ENCODE results near the gene MRPL27.
"Not testable (repeated sequence)": the region's sequence is repeated elsewhere in the genome, so short reads cannot be mapped to it uniquely, and the experiment has no call there.

MRPL27 gene

GRCh38 chr17:50337956-50338355 lies 35.0 kb downstream of the MRPL27 start:
- no peaks in the 10 kb centered on the region for H3K36me3 ChIP-seq (ENCODE audit: control insufficient read depth in 1 of 2, insufficient read depth in 2 of 2, low read length in 2 of 2)
- no peak overlapping the region for H3K4me3 ChIP-seq (ENCODE audit: low read depth in 1 of 2, low read length in 2 of 2)
- H3K27ac ChIP-seq (ENCODE audit: low read length) = no peak overlapping the region
- H3K27me3 ChIP-seq (ENCODE audit: low read depth, low read length) = no peaks in the 10 kb centered on the region
- peaks cover 0 to 5% of the 10 kb centered on the region in 2 donors for H3K9me3 ChIP-seq (ENCODE audit: control insufficient read depth in 1 of 2, low read length in 2 of 2)
- no peaks in the 10 kb centered on the region for H3K4me1 ChIP-seq (ENCODE audit: control insufficient read depth in 1 of 2, insufficient read depth in 2 of 2, low read length in 2 of 2)

- H3K27ac ChIP-seq (ENCODE audit: low read length); H3K36me3 ChIP-seq (ENCODE audit: control insufficient read depth in 1 of 2, insufficient read depth in 2 of 2, low read length in 2 of 2); H3K27me3 ChIP-seq (ENCODE audit: low read depth, low read length); H3K9me3 ChIP-seq (ENCODE audit: control insufficient read depth in 1 of 2, low read length in 2 of 2); H3K4me3 ChIP-seq (ENCODE audit: low read depth in 1 of 2, low read length in 2 of 2); H3K4me1 ChIP-seq (ENCODE audit: control insufficient read depth in 1 of 2, insufficient read depth in 2 of 2, low read length in 2 of 2): not testable (repeated sequence)
Observed at GRCh38 chr17:50333291-50334057, 39.5 kb downstream of the MRPL27 start.

GRCh38 chr17:50332196-50332595 lies 40.8 kb downstream of the MRPL27 start:
- Histone ChIP-seq H3K9me3 (ENCODE audit: control insufficient read depth in 1 of 2, low read length in 2 of 2) (no peaks in the 10 kb centered on the region), H3K36me3 (ENCODE audit: control insufficient read depth in 1 of 2, insufficient read depth in 2 of 2, low read length in 2 of 2) (no peaks in the 10 kb centered on the region), H3K27me3 (ENCODE audit: low read depth, low read length) (no peaks in the 10 kb centered on the region), H3K4me1 (ENCODE audit: control insufficient read depth in 1 of 2, insufficient read depth in 2 of 2, low read length in 2 of 2) (no peaks in the 10 kb centered on the region), H3K27ac (ENCODE audit: low read length) (no peak overlapping the region), H3K4me3 (ENCODE audit: low read depth in 1 of 2, low read length in 2 of 2) (no peak overlapping the region)

GRCh38 chr17:50331085-50331791 lies 41.7 kb downstream of the MRPL27 start:
- H3K4me1 ChIP-seq (ENCODE audit: control insufficient read depth in 1 of 2, insufficient read depth in 2 of 2, low read length in 2 of 2) = no peaks in the 10 kb centered on the region
- no peaks in the 10 kb centered on the region for H3K9me3 ChIP-seq (ENCODE audit: control insufficient read depth in 1 of 2, low read length in 2 of 2)
- no peaks in the 10 kb centered on the region for H3K27me3 ChIP-seq (ENCODE audit: low read depth, low read length)
- H3K27ac ChIP-seq (ENCODE audit: low read length) = no peak overlapping the region
- H3K36me3 ChIP-seq (ENCODE audit: control insufficient read depth in 1 of 2, insufficient read depth in 2 of 2, low read length in 2 of 2) = no peaks in the 10 kb centered on the region
- H3K4me3 ChIP-seq (ENCODE audit: low read depth in 1 of 2, low read length in 2 of 2) = no peak overlapping the region

- Histone ChIP-seq H3K36me3 (ENCODE audit: control insufficient read depth in 1 of 2, insufficient read depth in 2 of 2, low read length in 2 of 2) (no peaks in the 10 kb centered on the region), H3K9me3 (ENCODE audit: control insufficient read depth in 1 of 2, low read length in 2 of 2) (no peaks in the 10 kb centered on the region), H3K27ac (ENCODE audit: low read length) (no peak overlapping the region), H3K4me1 (ENCODE audit: control insufficient read depth in 1 of 2, insufficient read depth in 2 of 2, low read length in 2 of 2) (no peaks in the 10 kb centered on the region), H3K27me3 (ENCODE audit: low read depth, low read length) (no peaks in the 10 kb centered on the region), H3K4me3 (ENCODE audit: low read depth in 1 of 2, low read length in 2 of 2) (no peak overlapping the region)
Observed at GRCh38 chr17:50330151-50330775, 42.7 kb downstream of the MRPL27 start.

GRCh38 chr17:50329716-50330115 lies 43.3 kb downstream of the MRPL27 start:
- Histone ChIP-seq H3K4me3 (ENCODE audit: low read depth in 1 of 2, low read length in 2 of 2) (no peak overlapping the region), H3K4me1 (ENCODE audit: control insufficient read depth in 1 of 2, insufficient read depth in 2 of 2, low read length in 2 of 2) (no peaks in the 10 kb centered on the region), H3K9me3 (ENCODE audit: control insufficient read depth in 1 of 2, low read length in 2 of 2) (no peaks in the 10 kb centered on the region)

GRCh38 chr17:50328363-50329325 lies 44.3 kb downstream of the MRPL27 start:
- Histone ChIP-seq H3K27ac (ENCODE audit: low read length) (no peak overlapping the region), H3K36me3 (ENCODE audit: control insufficient read depth in 1 of 2, insufficient read depth in 2 of 2, low read length in 2 of 2) (no peaks in the 10 kb centered on the region), H3K9me3 (ENCODE audit: control insufficient read depth in 1 of 2, low read length in 2 of 2) (no peaks in the 10 kb centered on the region), H3K27me3 (ENCODE audit: low read depth, low read length) (no peaks in the 10 kb centered on the region), H3K4me1 (ENCODE audit: control insufficient read depth in 1 of 2, insufficient read depth in 2 of 2, low read length in 2 of 2) (no peaks in the 10 kb centered on the region), H3K4me3 (ENCODE audit: low read depth in 1 of 2, low read length in 2 of 2) (no peak overlapping the region)

More at GRCh38 chr17:50329716-50330115, 43.3 kb downstream of the MRPL27 start:
- Histone ChIP-seq H3K27me3 (ENCODE audit: low read depth, low read length) (no peaks in the 10 kb centered on the region), H3K27ac (ENCODE audit: low read length) (no peak overlapping the region), H3K36me3 (ENCODE audit: control insufficient read depth in 1 of 2, insufficient read depth in 2 of 2, low read length in 2 of 2) (no peaks in the 10 kb centered on the region)

- H3K4me3 ChIP-seq (ENCODE audit: low read depth in 1 of 2, low read length in 2 of 2) = no peak overlapping the region
- H3K9me3 ChIP-seq (ENCODE audit: control insufficient read depth in 1 of 2, low read length in 2 of 2) = no peaks in the 10 kb centered on the region
- no peaks in the 10 kb centered on the region for H3K27me3 ChIP-seq (ENCODE audit: low read depth, low read length)
- H3K27ac ChIP-seq (ENCODE audit: low read length) = no peak overlapping the region
- no peaks in the 10 kb centered on the region for H3K36me3 ChIP-seq (ENCODE audit: control insufficient read depth in 1 of 2, insufficient read depth in 2 of 2, low read length in 2 of 2)
- H3K4me1 ChIP-seq (ENCODE audit: control insufficient read depth in 1 of 2, insufficient read depth in 2 of 2, low read length in 2 of 2) = no peaks in the 10 kb centered on the region
Observed at GRCh38 chr17:50326831-50327364, 46.1 kb downstream of the MRPL27 start.

GRCh38 chr17:50325906-50326305 lies 47.1 kb downstream of the MRPL27 start:
- no peak overlapping the region for H3K4me3 ChIP-seq (ENCODE audit: low read depth in 1 of 2, low read length in 2 of 2)
- H3K9me3 ChIP-seq (ENCODE audit: control insufficient read depth in 1 of 2, low read length in 2 of 2) = no peaks in the 10 kb centered on the region
- H3K36me3 ChIP-seq (ENCODE audit: control insufficient read depth in 1 of 2, insufficient read depth in 2 of 2, low read length in 2 of 2) = no peaks in the 10 kb centered on the region
- H3K4me1 ChIP-seq (ENCODE audit: control insufficient read depth in 1 of 2, insufficient read depth in 2 of 2, low read length in 2 of 2) = no peaks in the 10 kb centered on the region
- no peaks in the 10 kb centered on the region for H3K27me3 ChIP-seq (ENCODE audit: low read depth, low read length)
- H3K27ac ChIP-seq (ENCODE audit: low read length) = no peak overlapping the region

- Histone ChIP-seq H3K9me3 (ENCODE audit: control insufficient read depth in 1 of 2, low read length in 2 of 2) (no peaks in the 10 kb centered on the region), H3K27ac (ENCODE audit: low read length) (no peak overlapping the region), H3K27me3 (ENCODE audit: low read depth, low read length) (no peaks in the 10 kb centered on the region), H3K36me3 (ENCODE audit: control insufficient read depth in 1 of 2, insufficient read depth in 2 of 2, low read length in 2 of 2) (no peaks in the 10 kb centered on the region), H3K4me1 (ENCODE audit: control insufficient read depth in 1 of 2, insufficient read depth in 2 of 2, low read length in 2 of 2) (peaks cover 0 to 8% of the 10 kb centered on the region in 2 donors), H3K4me3 (ENCODE audit: low read depth in 1 of 2, low read length in 2 of 2) (no peak overlapping the region)
Observed at GRCh38 chr17:50323060-50323459, 49.9 kb downstream of the MRPL27 start.
